DMS153 treated with DMSO at 0.1 percent for 48 hours (cell line): Measurements from ENCODE around the gene IRS1.

Source experiments
- DNase-seq: peaks from one replicate; lab custom pipeline; 2025; ENCODE audit not compliant: unreplicated experiment; lab: John Stamatoyannopoulos, UW

IRS1 gene

DNA sequence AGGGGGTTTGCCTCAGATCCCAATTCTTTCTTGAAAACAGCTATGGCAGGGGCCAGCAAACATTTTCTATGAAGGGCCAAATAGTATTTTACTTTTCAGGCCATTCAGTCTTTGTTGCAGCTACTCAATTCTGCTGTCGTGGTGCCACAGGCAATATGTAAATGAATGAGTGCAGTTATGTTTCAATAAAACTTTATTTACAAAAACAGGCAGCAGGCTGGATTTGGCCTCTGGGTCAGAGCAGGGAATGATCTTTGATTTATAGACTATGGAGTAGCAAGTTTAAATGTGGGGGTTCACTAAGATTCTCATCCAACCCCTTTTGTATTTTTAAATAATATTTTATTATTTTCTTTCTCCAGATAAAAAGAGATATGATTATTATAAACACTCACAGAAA, 72.4 kb downstream of the IRS1 start:
- no peak for DNase-seq

DNA sequence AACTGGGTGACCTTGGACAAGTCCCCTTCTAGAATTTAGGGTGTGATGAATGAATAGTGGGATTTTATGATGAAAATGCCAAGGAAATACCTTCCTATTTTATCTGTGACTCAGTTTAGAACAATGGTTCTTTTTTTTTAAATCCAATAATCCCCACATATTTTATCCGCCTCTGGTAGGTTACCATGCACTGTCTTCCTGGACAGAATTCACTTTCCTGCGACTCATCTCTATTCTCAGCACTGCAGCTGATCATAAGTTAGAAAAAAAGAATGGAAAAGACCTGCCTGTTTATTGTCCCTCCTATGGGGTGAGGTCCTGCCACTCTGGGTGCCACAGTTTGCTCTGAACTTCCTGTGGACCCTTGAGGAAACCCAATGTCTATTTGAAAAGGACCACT, 73.1 kb downstream of the IRS1 start:
- DNase-seq, result no peak

DNA sequence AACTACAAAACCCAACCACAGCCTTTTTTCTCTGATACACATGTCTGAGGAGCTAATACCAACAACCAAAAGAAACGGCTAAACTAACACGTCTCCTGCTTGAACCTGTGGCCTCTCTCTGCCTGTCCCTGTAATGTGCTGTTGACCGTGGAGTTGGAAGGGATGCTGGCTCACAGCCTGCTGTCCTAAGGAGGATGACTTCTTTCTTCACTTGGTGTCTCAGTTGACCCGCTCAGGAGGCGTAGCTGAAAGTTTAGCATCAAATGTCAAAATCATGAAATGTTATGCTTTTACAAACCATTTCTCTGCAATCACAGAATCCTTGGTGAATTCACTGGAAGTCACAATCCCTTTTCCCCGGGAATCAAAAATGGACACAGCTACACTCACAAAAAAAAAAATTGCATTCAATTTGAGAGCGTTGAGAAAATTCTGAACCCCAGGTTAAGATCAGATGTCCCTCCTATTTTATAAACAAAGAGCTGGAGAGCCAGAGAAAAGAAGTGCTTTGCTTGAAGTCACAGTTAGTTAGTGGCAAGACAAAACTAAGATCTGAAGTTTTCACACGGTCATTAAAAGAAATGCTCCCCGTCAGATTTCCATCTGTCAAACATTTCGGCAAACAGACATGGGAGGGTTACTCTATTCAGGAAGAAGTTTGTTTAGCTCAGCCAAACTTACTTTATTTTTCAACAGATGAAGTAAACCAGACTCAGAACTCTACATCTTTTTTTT, 74.3 kb downstream of the IRS1 start:
- DNase-seq, result no peak

DNA sequence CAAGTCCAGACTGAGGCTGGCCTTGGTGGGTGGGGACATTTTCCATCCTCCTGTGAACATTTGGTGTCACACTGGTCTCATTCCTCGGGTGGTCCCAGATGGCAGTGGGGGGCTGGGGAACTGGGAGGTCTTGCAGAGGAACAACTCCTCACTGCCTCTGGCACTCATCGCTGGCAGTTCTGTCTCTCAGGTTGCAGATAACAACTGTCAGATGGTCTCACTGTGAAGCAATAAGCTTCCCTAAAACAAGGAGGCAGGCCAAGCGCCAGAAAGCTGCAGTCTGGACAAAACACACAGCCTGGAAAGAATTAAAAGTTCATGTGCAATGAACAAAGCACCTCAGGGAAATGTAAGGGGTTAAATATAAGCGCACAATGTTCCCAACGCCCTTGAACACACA, 78.1 kb downstream of the IRS1 start:
- DNase-seq, result no peak

DNA sequence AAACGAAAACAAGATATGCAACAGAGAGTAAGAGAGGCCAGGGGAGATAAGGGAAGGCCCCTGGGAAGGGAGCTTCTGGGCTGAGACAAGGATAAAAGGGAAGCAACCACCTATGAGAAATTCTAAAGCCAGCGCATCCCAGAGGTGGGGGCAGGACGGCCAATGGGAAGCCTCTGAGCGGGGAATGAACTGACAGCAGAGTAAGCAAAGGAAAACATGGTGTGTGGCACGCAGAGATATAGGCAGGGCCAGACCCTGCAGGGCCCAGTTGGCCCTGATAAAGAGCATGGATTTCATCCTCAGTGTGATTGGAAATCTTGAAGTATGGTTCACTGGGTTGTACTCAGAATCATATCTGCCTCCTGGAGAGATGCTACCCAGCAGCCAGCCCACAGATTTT, 78.7 kb downstream of the IRS1 start:
- DNase-seq, result no peak

DNA sequence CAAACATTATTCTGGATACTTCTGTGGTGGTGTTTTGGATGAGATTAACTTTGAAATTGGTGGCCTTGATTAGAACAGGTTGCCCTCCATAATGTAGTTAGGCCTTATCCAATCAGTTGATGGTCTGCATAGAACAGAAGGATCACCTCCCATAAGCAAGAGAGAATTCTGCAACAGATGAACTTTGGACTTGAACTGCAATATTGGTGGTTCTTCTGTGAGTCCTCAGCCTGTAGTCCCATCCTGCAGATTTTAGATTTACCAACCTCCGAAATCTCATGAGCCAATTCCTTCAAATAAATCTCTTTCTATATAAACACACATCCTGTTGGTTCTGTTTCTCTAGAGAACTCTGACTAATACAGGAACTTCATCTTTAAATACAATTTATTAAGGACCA, 81.9 kb downstream of the IRS1 start:
- DNase-seq, result no peak

DNA sequence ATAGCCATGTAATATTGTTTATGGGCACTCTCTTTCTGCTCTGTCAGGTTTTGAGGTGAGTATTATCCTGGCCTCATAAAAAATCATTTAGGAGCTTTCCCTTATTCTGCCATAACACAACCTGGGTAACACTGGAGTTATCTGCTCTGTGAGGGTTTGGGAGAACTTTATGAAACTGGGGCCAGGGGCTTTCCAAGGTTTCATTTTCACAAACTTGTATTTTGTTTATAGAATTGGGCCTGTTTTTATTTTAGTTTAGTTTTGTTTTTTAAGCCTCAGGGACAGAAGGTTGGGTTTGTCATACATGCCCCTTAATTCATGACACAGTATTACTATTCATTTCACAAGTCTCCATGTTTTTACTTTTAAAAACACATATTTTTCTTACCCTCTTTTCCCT, 83.5 kb downstream of the IRS1 start:
- no peak for DNase-seq

DNA sequence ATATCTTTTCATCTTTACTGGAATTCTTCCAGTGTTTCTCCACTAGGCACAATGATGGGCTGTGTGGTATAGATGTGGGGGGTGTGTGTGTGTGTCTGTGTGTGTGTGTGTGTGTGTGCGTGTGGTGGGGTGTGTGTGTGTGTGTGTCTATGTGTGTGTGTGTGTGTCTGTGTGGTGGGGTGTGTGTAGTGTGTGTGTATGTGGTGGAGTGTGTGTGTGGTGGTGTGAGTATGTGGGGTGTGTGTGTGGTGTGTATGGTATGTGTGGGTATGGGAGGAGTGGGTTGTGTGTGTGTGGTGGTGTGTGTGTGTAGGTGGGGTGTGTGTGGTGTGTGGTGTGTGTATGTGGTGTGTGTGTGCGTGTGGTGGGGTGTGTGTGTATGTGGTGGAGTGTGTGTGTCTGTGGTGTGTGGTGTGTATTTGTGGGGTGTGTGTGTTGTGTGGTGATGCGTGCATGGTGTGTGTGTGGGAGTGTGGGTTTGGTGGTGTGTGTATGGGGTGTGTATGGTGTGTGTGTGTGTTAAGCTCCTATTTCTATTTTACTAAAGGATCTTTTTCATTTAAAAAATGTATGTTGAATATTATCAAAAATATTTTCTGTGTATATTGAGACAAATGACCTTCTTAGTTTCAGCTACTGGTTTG, 84.2 kb downstream of the IRS1 start:
- DNase-seq, result no peak

DNA sequence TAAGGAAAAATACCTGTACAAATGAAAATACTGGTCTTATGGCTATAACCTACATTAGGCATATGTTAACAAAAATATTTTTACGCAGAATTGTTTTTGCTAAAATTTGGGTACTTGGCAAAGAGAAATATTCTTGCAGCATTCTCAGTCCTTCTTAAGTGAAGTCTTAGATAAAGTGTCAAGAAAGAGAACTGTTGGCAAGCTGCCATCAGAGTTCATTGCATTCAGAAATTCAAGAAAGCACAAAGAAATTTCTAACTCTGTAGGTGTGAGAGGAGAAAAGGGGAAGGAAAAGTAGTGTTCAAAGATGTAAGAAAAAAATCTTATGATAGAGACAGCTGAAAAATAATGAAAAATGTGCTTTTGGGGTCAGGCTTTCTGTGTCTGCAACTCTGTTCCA, 86.7 kb downstream of the IRS1 start:
- no peak for DNase-seq

DNA sequence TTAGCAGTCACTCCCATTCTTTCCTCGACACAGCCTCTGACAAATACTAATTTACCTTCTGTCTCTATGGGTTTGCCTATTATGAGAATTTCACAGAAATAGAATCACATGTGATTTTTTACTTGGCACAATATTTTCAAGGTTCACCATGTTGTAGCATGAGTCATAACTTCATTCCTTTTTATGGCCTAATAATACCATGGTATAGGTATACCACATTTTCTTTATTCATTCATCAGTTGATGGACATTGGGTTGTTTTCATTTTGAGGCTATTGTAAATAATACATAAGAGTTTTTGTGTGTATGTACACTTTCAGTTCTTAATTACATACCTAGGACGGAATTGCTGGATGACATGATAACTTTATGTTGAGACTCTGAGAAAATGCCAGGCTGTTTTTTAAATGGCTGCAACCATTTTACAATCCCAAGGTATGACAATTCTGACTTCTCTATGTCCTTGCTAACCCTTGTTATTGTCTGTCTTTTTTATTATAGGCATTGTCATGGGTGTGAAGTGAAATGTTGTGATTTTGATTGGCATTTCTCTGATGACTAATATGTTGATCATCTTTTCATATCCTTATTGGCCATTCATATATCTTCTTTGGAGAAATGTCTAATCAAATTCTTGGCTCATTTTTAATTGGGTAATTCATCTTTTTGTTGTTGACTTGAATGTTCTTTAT, 87.9 kb downstream of the IRS1 start:
- DNase-seq, result no peak

DNA sequence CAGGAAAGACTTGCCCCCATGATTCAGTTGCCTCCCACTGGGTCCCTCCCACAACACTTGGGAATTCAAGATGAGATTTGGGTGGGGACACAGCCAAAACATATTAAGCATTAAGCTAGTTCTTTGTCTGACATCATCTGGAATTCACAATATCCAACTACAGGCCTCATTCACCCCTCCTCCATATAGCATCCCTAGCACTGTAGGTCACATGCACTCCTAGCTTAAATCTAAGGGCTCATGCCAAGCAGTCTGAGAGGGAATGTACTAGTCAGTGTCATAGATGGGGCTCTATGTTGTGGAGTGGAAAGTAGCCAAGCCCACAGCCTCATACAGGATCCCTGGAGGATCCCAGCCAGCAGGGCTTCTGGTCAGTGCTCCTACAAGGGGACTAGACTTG, 92.1 kb downstream of the IRS1 start:
- no peak for DNase-seq

DNA sequence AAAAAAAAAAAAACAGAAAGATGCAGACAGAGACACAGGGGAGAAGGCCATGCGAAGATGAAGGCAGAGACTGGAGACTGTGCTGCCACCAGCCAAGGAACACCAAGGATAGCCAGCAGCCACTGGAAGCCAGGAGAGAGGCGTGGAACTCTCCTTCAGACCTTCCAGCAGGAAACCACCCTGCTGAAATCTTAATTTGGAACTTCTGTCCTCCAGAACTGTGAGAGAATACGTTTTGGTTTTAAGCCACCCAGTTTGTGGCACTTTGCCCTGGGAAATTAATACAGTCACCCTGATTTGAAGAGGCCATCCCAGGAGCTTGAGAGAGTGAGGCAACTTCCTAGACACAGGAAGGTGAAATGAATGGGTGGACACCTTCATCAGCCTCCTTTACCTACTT, 93.7 kb downstream of the IRS1 start:
- DNase-seq, result no peak

DNA sequence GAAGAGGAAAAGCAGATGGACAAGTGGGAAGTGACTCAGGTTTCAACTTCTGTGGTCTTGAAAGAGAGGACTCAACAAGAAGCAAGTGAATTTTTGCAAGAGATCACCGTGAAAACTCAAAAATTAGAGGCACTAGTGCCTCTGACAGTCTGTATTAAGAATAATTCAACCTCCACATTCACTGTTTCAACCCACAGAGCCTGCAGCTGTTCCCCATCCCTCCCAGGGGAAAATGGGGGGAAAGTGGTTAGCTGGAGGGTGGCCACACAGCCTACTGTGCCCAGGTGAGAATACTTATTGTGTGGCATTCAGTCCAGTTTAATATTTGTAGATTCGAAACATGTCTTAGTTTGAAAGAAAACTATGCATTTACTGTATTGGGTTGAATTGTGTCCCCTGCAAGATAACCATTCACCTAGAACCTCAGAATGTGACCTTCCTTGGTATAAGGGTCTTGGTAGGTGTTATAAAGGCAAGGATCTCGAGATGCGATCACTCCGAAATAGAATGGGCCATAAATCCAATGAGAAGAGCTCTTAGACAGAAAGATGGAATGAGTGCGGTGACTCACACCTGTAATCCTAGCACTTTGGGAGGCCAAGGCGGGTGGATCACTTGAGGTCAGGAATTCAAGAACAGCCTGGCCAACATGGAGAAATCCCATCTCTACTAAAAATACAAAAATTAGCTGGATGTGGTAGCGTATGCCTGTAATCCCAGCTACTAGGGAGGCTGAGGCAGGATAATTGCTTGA, 94.3 kb downstream of the IRS1 start:
- no peak for DNase-seq

DNA sequence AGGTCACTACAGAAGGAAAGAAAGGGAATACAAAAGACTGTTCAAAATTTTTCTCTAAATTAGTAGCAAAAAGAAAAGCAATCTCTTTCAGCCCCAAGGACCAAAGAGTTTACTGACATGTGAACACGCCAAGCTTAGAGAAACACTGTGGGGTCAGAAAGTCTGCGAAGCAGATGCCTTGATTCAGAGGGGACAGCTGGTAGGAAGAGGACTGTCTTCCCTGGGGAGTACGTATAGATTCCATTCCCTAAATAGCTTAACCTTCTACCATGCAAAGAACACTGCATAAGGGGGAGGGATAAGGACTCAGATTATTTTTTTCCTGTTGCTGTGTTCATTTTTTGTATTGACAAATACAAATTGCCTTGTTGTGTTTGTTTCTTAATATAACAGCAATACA, 96.1 kb downstream of the IRS1 start:
- no peak for DNase-seq

DNA sequence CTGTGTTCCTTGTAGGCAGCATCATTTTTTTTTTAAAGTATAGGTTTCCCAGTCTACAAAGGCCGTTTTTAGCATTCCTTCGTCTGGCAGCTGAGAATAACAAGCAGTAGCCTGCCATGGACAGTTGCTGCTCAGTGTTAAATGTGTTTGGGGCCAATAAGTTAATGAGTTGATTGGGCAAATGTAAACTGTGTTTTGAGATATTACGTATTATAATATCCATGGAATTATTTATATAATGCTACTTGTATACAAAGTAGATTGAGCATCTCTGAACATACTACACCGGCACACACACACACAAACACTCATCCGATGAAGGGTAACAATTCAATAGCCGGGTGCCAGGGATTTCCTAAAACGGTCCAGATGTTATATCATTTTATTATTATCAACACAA, 97.2 kb downstream of the IRS1 start:
- DNase-seq, result no peak

DNA sequence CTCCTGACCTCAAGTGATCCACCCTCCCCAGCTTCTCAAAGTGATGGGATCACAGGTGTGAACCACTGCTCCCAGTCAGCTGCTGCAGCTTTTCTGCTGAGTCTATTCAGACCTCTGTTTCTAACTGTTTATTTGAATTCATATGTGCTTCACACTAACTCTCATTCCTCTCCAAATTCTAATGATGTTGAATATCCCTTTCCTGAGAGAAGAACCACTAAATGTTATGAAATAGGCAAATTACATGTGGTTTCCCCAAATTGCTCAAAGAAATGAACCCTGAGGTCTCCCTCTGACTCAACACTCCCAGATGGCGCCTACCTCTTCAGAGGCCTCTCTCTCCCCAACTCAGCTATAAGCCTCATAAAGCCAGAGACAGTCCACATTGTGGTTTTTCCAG, 98.6 kb downstream of the IRS1 start:
- DNase-seq, result no peak

DNA sequence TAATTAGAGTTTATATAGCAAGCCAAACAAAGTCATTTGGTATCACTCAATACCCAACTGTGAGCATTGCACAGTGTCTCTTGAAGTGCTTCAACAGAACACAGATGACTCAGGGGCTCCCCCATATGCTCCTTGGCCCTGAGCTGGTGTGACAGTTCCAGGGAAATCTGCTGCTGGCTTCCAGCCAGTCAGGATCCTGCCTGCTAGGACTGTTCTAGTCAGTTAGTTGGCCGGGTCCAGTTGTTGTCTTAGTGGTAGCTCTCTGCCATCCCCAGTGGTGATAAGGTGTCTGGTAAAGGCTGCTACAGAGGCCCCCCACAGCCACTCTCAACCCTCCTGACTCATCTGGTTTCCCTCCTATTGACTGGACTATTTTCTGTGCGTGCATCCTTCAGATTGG, 100.3 kb downstream of the IRS1 start:
- no peak for DNase-seq

DNA sequence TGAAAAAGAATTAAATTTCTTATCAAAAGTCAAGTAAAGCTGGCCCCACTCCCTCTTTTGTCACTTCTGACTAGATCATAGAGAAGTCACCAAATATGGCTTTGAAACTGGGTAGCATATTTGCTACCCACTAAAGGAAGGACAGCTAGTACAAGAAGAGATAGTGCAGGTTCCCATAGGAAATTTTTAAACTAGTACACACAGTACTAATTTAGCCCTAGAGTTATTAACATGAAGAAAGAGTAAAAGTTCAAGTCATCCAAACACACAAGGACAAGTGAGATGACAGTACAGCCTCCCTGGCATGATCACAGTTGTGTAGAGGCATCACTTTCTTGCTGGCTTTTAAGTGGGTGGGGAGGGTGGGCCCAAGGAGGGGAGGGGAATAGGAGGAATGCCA, 100.9 kb downstream of the IRS1 start:
- DNase-seq, result no peak

DNA sequence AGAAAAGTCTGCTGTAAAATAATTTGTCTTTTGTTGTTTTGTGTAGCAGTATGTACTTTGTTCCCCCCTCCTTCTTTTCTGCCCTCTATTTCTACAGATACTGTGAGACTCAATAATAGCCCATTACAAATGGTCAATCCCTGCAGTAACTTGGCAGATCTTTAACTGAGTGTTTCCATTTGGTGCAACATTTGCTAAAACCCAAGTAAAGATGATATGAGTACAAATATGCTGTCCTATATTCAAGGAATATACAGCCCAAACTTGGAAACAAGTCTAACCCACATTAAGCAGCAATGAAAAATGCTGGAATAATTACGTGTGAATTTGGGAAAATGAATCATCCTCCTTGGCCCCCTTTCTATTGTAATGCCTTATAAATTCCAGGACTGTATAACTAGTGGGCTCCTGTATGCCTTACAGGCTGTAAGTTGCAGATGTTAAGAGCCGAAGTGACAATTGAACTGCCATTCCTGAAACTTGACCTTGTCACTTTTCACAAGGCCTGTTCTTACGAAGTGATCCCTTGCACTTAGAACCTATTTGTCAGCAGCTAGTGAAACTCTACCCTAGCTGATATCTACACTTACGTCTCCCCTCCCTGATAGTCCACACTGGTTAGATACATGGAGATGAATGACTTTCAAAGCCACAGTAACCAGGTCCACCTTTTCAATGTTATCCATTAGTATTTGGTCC, 104.9 kb downstream of the IRS1 start:
- DNase-seq, result no peak

DNA sequence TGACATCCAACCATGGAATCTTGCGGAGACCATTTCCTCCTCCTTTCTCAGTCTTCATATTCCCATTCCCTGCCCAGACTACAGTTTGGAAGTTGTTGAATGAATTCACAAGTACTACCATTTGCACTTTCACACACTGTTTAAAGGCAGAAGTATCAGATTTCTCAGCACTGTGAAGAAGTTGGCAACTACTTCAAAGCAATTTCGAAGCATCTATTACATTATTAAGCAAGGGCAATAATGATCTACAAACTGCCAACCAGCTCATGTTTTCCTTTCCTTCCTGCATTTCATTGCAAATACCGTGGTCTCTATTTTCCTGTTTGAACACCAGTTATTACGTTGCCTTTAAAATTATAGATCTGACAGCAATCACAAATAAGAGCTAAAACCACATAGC, 105.5 kb downstream of the IRS1 start:
- no peak for DNase-seq

DNA sequence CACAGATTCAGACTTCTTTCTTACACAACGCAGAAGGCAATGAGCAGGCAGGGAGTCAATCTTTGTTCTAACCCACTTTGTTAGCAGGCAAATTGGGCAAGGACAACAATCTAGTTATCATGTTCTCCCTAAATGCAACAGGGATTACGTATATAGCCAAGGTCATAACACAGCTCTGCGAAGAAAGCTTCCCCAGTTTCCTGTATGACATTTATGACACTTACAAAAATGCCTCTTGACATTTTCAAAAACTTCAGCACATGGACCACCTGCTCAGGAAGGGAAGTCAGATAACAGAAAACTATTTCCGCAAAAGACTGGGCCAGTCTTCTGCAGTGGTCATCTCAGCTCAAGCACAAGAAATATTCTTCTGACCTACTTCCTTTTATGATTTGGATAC, 106.1 kb downstream of the IRS1 start:
- no peak for DNase-seq
